SK-N-SH treated with all-trans-retinoic acid at 6 μM for 48 hours (cell line): Measurements from ENCODE around the gene FBXO42.

Experiments used
- ARNTL ChIP-seq: fragments of 450-650 bp; formaldehyde crosslinking; IDR thresholded peaks from 2 replicates; pipeline ENCODE4 v1.5.0; 2020; ENCODE audit warnings: low read depth, mild to moderate bottlenecking, moderate library complexity, borderline replicate concordance
- CREB5 ChIP-seq: fragments of 250-450 bp; sonication (Bioruptor Pico); IDR thresholded peaks from 2 replicates; pipeline ENCODE4 v1.5.1; 2020; ENCODE audit warnings: low read depth, mild to moderate bottlenecking, moderate library complexity
- ESRRG ChIP-seq: fragments of 250-450 bp; sonication (Bioruptor Pico); IDR thresholded peaks from 2 replicates; pipeline ENCODE4 v1.6.1; 2021; ENCODE audit warnings: mild to moderate bottlenecking
- GLIS3 ChIP-seq: fragments of 250-450 bp; sonication (Bioruptor Pico); IDR thresholded peaks from 2 replicates; pipeline ENCODE4 v1.5.0; 2020; ENCODE audit warnings: mild to moderate bottlenecking, moderate library complexity
- ISL1 ChIP-seq: fragments of 250-450 bp; sonication (Bioruptor Pico); IDR thresholded peaks from 2 replicates; pipeline ENCODE4 v2.1.2; 2022; ENCODE audit warnings: mild to moderate bottlenecking, moderate library complexity
- PATZ1 ChIP-seq: fragments of 250-450 bp; sonication (Bioruptor Pico); IDR thresholded peaks from 2 replicates; pipeline ENCODE4 v1.8.0; 2020; ENCODE audit warnings: mild to moderate bottlenecking, moderate library complexity, borderline replicate concordance
- PPARA ChIP-seq: fragments of 250-450 bp; sonication (Bioruptor Pico); IDR thresholded peaks from 2 replicates; pipeline ENCODE4 v1.5.0; 2020; ENCODE audit warnings: mild to moderate bottlenecking, borderline replicate concordance
- TCF4 ChIP-seq: fragments of 250-450 bp; sonication (Bioruptor Pico); IDR thresholded peaks from 2 replicates; pipeline ENCODE4 v1.8.0; 2021; ENCODE audit warnings: mild to moderate bottlenecking, moderate library complexity, borderline replicate concordance
- TOX ChIP-seq: fragments of 250-450 bp; sonication (Bioruptor Pico); IDR thresholded peaks from 2 replicates; pipeline ENCODE4 v1.8.0; 2021; ENCODE audit warnings: mild to moderate bottlenecking, moderate library complexity, borderline replicate concordance
- ZC3H10 ChIP-seq: fragments of 250-450 bp; sonication (Bioruptor Pico); IDR thresholded peaks from 2 replicates; pipeline ENCODE4 v1.5.1; 2021; ENCODE audit warnings: mild to moderate bottlenecking, moderate library complexity
- ZFP3 ChIP-seq: fragments of 250-450 bp; sonication (Bioruptor Pico); IDR thresholded peaks from 2 replicates; pipeline ENCODE4 v1.5.0; 2020; ENCODE audit warnings: mild to moderate bottlenecking, moderate library complexity
- ZFP30 ChIP-seq: fragments of 450-650 bp; formaldehyde crosslinking; IDR thresholded peaks from 2 replicates; pipeline ENCODE4 v1.5.0; 2022; ENCODE audit warnings: mild to moderate bottlenecking, moderate library complexity
- ZNF70 ChIP-seq: fragments of 450-650 bp; formaldehyde crosslinking; IDR thresholded peaks from 2 replicates; pipeline ENCODE4 v1.5.0; 2020; ENCODE audit warnings: mild to moderate bottlenecking, moderate library complexity
- TF ChIP-seq, protein P1 (sequence below): fragments of 250-450 bp; sonication (Bioruptor Pico); IDR thresholded peaks from 2 replicates; pipeline ENCODE4 v1.5.0; 2020; ENCODE audit warnings: mild to moderate bottlenecking, moderate library complexity

DNA sequence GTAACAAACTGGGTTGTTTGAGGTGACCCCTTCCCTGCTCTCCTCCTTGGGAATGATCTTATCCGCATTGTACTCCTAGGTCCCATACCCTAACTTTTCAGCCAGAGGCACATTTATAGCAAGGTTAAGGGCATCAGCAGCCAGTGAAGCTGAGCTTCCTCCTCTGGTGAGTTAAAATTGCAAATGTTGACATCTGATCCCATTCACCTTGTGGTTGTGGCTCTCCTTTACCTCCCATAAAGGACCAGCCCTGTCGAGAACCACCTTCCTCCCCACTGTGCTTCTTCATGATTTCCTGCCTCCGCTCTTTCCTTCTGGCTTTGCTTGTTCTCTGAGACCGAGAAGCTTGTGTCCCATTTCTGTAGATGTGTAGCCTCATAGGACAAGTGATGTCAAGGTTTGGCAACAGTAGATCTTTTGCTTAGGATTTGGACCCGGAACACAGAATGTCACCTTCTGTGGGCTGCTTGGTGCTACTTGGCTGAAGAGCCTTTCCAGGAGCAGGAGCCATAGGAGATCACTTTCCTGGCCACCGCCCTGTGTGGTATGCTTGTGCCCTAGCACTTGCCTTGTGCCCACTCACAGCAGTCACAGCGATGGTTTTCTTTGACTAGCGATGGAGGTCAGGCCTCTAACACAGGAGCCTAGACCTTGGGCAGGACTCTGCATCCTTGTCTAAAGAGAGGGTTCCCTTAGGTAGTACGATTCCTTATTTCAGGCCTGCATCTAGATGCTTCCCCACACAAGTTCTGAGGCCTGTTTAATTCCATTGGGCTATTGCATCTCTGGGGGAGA is 33.6 kb upstream of the FBXO42 start:
- no peak for TF ChIP-seq TOX (CRISPR knock-in tag)
- no peak for TF ChIP-seq ARNTL (CRISPR knock-in tag)
- no peak for TF ChIP-seq CREB5 (CRISPR knock-in tag)
- TF ChIP-seq PATZ1 (CRISPR knock-in tag), result no peak
- no peak for TF ChIP-seq ZFP3
- no peak for TF ChIP-seq ZNF70 (CRISPR knock-in tag)
- TF ChIP-seq GLIS3, result no peak
- no peak for TF ChIP-seq ESRRG
- TF ChIP-seq ZC3H10 (CRISPR knock-in tag), result no peak
- TF ChIP-seq PPARA (CRISPR knock-in tag), result no peak
- no peak for TF ChIP-seq TCF4 (CRISPR knock-in tag)
- no peak for TF ChIP-seq ZFP30 (CRISPR knock-in tag)
- TF ChIP-seq, protein P1, sequence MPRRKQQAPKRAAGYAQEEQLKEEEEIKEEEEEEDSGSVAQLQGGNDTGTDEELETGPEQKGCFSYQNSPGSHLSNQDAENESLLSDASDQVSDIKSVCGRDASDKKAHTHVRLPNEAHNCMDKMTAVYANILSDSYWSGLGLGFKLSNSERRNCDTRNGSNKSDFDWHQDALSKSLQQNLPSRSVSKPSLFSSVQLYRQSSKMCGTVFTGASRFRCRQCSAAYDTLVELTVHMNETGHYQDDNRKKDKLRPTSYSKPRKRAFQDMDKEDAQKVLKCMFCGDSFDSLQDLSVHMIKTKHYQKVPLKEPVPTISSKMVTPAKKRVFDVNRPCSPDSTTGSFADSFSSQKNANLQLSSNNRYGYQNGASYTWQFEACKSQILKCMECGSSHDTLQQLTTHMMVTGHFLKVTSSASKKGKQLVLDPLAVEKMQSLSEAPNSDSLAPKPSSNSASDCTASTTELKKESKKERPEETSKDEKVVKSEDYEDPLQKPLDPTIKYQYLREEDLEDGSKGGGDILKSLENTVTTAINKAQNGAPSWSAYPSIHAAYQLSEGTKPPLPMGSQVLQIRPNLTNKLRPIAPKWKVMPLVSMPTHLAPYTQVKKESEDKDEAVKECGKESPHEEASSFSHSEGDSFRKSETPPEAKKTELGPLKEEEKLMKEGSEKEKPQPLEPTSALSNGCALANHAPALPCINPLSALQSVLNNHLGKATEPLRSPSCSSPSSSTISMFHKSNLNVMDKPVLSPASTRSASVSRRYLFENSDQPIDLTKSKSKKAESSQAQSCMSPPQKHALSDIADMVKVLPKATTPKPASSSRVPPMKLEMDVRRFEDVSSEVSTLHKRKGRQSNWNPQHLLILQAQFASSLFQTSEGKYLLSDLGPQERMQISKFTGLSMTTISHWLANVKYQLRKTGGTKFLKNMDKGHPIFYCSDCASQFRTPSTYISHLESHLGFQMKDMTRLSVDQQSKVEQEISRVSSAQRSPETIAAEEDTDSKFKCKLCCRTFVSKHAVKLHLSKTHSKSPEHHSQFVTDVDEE (CRISPR knock-in tag), result no peak
- TF ChIP-seq ISL1, result no peak
